CD4-positive, alpha-beta T cell treated with Interleukin-4 for 4 hours (primary cell): Measurements from ENCODE around the gene FARP2.

ENCODE experiments used
- DNase-seq: peaks from one replicate; pipeline ENCODE4 v3.0.0-alpha.2; 2020

The FARP2 gene

GRCh38 chr2:241460631-241461030 is 104.5 kb downstream of the FARP2 start:
- no peak for DNase-seq

GRCh38 chr2:241461693-241462677 is 105.9 kb downstream of the FARP2 start:
- no peak for DNase-seq

- DNase-seq, result no peak
Observed at GRCh38 chr2:241463276-241464135, 107.4 kb downstream of the FARP2 start.

- no peak for DNase-seq
Observed at GRCh38 chr2:241465543-241465942, 109.5 kb downstream of the FARP2 start.

GRCh38 chr2:241466230-241466629 is 110.1 kb downstream of the FARP2 start:
- DNase-seq, result no peak

GRCh38 chr2:241467777-241468475 is 111.8 kb downstream of the FARP2 start:
- DNase-seq, result no peak

GRCh38 chr2:241468476-241468781 is 112.3 kb downstream of the FARP2 start:
- DNase-seq, result no peak

GRCh38 chr2:241469746-241470145 is 113.7 kb downstream of the FARP2 start:
- DNase-seq, result no peak

GRCh38 chr2:241473399-241473798 is 117.3 kb downstream of the FARP2 start:
- DNase-seq, result no peak

GRCh38 chr2:241475267-241475666 is 119.2 kb downstream of the FARP2 start:
- no peak for DNase-seq

- DNase-seq, result no peak
Observed at GRCh38 chr2:241478166-241478565, 122.1 kb downstream of the FARP2 start.

- no peak for DNase-seq
Observed at GRCh38 chr2:241479026-241479898, 123.2 kb downstream of the FARP2 start.

GRCh38 chr2:241481687-241482086 is 125.6 kb downstream of the FARP2 start:
- no peak for DNase-seq

GRCh38 chr2:241482126-241482955 is 126.3 kb downstream of the FARP2 start:
- no peak for DNase-seq

- DNase-seq, result no peak
Observed at GRCh38 chr2:241483305-241483704, 127.2 kb downstream of the FARP2 start.

GRCh38 chr2:241485172-241485911 is 129.3 kb downstream of the FARP2 start:
- no peak for DNase-seq

GRCh38 chr2:241489088-241489487 is 133.0 kb downstream of the FARP2 start:
- DNase-seq, result no peak

- DNase-seq, result no peak
Observed at GRCh38 chr2:241489733-241490680, 133.9 kb downstream of the FARP2 start.

- DNase-seq, result no peak
Observed at GRCh38 chr2:241490825-241491506, 134.9 kb downstream of the FARP2 start.
